GM21619 (cell line): ENCODE results near the gene TMEM151A.
"Not testable (repeated sequence)": the region's sequence is repeated elsewhere in the genome, so short reads cannot be mapped to it uniquely, and the experiment has no call there.

ENCODE experiments used
- ATAC-seq: cut with Tn5 transposase; IDR thresholded peaks from one replicate; pipeline ENCODE4 v1.9.1; 2021; ENCODE audit not compliant: unreplicated experiment

Gene TMEM151A

DNA sequence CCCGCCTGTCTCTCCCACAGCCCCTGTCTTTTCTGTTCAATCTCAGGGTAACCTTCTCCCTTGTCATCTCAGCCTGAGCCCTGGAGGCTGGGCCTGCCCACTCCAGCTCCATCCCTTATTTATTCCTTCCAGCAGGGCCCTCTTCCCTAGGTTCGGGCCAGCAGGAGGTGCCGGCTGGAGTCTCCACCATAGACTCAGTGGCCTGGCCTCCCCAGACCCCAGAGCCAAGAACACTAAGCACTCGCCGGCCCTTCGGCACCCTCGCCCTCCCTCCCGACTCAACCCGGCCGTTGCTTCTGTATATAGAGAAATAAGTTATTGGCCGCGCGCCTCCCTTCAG lies 24.7 kb upstream of the TMEM151A start:
- ATAC-seq = no peak

DNA sequence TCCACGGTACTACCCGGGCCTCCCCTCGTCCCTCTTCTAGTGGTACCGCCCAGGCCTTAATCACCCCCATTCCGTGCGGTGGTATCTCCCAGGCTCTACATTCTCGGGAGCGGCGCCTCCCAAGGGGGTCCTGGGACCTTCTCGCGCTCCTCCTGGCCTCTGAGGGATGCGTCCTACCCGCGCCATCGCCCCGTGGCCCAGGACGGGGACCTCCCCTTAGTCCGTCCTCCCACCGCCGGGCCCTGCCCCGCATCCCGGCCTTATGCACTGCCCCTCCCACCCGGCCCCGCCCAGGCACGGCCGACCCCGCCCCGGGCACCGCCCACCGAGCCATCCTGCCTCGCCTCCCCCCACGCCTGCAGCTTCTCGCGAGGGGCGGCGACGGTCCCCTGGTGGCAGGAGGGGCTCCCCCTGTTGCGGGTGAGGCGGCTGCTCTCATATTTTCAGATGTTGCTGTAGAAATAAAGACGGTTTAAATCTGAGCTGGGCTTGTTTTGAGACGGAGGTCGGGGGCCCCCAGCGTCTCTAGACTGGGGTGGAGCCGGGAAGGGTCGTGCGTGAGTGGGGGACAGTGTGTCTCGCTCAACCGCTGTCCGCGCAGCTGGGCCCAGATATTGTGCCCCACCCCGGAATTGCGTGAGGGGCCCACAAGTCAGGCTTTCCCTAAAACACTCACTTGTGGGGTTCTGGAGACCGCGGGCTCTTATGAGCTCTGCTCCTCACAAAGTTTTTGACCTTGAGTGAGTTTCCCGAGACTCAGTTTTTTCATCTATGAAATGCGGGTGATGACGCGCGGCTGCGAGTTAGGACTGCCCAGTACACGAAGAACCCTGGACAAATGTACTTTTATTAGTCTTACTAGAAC lies 24.1 kb upstream of the TMEM151A start:
- ATAC-seq = peak; percentile 34

DNA sequence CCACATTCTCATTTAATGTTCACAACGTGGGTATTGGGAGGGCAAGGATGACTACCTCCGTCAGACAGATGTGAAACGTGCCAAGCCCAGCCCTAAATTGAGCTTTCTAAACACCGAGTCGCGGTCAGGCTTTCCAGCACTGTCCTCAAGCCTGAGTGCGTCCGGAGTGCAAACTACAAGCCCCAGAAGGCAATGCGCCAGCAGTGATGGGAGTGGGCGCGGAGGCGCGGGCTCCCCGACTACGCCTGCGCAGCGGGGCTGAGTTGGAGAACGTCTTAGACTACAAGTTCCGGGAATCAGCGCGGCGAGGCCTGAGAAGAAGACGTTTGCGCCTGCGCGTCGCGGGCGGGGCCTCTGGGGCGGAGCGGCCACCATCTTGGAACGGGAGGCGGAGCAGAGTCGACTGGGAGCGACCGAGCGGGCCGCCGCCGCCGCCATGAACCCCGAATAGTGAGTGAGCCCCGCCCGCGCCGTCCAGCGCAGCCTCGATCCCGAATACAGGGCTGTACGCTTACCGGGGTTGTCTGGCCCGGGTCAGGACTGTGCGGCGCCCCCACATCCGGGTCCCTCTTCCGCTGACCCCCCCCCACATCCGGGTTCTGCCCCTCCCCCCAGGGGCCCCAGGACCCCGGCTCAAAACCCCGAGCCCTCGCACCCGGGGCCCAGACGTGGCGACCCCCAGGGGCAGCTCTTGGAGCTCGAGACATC lies 23.3 kb upstream of the TMEM151A start, which contains the start of gene RAB1B:
RAB1B (plus strand) TSS at position 396 of the 708 bp plus-strand sequence; CDS start at position 437, 41 bp downstream.
- ATAC-seq = peak; percentile 77

DNA sequence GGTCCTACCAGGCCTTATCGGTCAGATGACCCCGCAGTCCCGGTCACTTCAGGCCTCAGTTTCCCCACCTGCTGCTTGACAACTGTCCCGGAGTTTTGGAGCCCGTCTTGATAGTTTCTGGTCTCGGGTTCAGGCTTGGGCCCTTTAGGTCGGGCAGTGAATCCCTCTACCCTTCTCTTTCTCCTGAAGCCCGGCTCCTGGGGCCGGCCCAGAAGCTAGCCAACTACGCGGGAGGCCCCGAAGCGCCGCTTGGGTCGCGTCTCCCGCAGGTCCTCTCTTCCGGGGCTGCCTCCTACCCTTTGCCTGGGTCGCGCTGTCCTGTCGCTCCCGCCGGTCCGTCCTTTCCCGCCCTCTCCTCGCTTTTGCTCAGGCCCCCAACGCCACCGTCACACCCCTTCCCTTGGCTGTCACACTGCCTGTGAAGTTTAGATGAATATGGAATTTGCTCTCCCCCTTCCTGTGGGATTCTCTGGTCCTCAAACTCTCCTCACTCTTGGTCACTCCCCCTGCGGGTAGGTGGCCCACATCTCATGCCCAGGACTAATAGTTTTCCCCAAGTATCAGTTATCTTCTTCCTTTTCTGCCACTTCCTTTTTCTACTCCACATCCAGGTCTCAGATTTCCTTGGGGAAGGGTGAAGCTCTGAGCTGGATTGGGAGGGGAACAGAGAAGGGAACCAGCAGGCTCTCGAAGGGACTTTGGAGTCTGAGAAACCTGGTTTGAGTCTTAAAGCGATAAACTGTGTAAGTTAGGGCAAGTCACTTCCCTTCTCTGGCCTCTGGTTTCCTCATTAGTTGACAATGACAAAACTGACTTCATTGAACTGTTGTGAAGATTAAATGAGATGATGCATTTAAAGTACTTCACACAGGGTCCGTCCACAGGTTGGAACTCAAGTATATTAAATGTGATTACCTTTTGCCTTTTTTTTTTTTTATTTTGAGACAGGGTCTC lies 22.5 kb upstream of the TMEM151A start:
- ATAC-seq = no peak

DNA sequence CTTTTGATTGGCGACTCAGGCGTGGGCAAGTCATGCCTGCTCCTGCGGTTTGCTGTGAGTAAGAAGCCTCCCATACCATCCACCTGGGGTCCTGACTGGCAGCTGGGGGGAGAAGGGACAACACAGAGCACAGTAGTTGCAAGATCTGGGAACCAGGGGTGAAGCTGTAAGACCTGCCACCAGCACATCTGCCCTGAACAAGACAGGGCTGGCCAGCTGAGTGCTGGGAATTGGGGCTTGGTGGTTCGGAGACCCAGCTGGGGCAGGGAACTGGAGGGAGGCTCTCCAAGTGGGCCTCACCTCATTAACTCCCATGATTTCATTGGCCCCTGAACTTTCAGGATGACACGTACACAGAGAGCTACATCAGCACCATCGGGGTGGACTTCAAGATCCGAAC lies 19.9 kb upstream of the TMEM151A start:
- ATAC-seq = no peak

DNA sequence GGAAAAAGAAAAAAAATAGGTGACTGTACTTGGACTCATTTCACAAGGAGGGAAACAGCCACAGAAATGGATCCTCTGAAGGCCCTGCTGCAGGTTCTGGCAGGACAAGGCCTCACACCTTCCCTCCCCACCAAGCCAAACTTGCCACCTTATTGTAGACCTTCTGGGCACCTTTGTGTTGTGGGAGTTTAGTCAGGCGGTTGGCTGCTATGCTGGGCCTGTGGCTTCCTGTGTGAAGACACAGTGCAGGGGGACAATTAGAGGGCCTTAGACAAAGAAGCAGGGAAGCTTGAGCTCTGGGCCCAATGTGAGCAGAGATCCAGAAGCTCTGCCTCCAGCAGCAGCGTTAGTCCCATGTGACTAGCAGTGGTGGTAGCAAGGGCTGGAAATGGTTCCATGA lies 19.1 kb upstream of the TMEM151A start:
- ATAC-seq = no peak

DNA sequence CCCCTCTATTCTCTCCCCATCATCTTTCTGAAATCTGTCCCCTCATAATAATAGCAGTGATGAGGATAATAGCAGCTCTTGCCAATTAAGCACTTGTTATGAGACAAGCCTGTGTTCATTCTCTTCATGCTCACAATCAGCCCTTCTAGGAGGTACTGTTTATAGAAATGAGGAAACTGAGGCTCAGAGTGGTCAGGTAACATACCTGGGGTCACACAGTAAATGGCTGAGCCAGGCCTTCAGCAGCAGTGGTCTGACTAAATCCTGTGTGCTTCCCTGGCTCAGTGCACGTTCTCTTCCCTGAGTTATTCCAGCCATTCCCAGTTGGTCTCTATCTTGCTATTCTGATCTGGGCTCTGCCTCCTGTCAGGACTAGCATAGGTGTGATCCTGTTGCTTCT lies 17.5 kb upstream of the TMEM151A start:
- ATAC-seq = no peak

DNA sequence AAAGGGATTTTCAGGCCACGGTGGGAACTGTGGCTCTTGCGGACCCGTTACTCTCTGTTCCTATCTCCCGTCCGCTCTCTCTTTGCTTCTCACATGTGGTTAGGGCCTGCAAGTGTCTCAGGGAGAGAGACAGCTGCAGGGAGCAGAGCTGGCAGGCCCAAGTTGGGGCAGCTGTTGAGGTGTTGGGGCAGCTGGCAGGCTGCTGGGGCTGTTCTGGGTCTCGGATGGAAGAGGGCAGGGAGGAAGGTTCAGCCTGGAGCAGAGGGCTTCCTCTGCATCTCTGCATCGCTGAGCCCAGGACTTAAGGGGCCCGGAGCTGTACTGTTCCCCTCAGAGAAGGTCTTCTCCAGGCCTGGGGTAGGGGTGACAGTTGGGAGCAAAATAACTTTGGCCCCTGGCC lies 16.3 kb upstream of the TMEM151A start:
- ATAC-seq = no peak

DNA sequence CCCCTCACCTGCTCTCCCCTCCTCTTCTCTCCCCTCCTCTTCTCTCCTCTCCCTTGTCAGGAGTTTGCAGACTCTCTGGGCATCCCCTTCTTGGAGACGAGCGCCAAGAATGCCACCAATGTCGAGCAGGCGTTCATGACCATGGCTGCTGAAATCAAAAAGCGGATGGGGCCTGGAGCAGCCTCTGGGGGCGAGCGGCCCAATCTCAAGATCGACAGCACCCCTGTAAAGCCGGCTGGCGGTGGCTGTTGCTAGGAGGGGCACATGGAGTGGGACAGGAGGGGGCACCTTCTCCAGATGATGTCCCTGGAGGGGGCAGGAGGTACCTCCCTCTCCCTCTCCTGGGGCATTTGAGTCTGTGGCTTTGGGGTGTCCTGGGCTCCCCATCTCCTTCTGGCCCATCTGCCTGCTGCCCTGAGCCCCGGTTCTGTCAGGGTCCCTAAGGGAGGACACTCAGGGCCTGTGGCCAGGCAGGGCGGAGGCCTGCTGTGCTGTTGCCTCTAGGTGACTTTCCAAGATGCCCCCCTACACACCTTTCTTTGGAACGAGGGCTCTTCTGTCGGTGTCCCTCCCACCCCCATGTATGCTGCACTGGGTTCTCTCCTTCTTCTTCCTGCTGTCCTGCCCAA lies 15.6 kb upstream of the TMEM151A start:
- no peak for ATAC-seq

DNA sequence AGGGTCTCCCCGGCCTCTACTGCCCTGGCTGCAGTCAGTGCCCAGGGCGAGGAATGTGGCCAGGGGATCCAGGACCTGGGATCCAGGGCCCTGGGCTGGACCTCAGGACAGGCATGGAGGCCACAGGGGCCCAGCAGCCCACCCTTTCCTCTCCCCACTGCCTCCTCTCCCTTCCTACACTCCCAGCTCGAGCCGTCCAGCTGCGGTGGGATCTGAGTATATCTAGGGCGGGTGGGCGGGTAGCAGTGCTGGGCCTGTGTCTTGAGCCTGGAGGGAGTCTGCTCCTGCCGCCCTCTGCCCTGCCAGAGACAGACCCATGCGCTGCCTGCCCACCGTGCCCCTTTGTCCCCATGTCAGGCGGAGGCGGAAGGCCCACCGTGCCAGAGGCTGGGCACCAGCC lies 15.1 kb upstream of the TMEM151A start:
- not testable (repeated sequence) for ATAC-seq

DNA sequence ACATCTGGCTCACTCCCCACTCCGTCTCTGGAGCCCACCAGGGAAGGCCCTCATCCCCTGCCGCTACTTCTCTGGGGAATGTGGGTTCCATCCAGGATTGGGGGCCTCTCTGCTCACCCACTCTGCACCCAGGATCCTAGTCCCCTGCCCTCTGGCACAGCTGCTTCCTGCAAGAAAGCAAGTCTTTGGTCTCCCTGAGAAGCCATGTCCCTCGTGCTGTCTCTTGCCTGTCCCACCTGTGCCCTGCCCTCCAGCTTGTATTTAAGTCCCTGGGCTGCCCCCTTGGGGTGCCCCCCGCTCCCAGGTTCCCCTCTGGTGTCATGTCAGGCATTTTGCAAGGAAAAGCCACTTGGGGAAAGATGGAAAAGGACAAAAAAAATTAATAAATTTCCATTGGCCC lies 14.6 kb upstream of the TMEM151A start:
- not testable (repeated sequence) for ATAC-seq

DNA sequence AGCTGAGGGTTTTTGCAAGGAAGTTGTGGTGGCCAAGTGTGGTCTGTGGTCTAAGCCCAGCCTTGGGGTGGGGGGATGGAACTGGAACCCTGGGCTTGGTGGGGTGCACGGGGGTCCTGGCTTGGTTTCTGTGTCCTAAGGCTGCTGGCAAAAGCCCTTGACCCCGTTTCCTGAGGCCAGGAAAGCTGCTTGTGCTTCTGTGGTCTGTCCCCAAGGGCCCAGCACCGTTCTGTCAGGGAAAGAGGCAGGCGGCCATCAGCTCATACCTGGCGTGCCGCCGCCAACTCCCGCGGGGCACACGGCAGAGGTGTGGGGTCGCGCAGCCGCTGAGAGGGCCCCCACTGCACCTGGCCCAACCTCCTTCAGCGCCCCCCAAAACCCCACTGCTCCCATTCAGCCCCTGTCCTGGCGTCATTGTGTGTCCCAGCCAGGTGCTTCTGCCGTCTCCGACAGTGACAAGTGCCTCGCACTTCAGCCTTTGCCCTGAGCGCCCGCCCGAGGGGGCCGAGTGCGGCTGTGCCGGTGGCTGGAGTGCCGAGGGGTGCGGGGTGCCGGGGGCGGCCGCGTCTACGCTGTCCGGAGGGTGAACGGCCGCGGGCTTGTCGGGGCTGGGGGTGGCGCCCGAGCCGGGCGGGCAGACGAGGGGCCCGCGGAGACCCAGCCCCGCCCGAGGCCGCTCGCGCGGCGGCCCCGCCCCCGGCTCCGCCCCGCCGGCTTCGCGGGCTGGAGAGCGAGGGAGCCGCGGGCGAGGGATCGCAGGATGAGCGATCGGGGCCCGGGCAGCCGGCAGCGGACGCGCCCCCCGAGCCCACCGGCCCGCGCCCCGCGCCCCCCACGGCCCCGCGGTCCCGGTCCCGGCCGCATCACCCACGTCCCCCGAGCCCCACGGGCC lies 14.0 kb upstream of the TMEM151A start, which contains the start of gene CNIH2:
CNIH2 (plus strand) TSS at position 705 of the 892 bp plus-strand sequence. CDS start 282 bp downstream, outside the sequence.
- no peak for ATAC-seq

DNA sequence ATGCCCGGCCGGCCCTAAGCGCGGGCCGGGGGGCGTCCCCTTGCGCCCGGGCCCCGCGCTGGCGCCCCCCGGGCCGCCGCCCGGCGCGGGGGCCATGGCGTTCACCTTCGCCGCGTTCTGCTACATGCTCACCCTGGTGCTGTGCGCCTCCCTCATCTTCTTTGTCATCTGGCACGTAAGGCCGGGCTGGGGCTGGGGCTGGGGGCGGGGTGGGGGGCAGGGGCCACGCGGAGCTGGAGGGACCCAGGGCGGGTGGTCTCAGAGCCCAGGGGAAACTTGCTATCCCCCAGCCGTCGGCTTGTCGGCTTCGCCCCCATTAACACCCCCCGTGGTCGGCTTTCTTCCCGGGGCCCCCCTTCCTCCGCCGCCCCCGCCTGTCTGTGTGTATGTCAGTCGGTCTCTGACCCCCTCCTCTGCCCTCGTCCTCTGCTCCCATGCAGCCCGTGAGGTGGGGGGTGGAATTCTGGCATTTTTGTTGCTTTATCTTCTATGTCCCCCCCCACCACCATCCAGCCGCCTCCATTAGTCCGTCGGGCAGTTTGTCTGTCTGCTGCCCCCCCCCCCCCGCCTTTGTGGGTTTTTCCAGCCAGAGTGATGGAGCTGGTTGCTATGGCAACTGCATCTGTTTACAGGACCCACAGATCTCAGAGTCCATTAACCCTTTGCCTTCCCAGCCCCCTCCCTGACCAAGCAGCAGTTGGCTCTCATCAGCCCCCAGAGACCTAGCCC lies 13.2 kb upstream of the TMEM151A start:
- no peak for ATAC-seq

DNA sequence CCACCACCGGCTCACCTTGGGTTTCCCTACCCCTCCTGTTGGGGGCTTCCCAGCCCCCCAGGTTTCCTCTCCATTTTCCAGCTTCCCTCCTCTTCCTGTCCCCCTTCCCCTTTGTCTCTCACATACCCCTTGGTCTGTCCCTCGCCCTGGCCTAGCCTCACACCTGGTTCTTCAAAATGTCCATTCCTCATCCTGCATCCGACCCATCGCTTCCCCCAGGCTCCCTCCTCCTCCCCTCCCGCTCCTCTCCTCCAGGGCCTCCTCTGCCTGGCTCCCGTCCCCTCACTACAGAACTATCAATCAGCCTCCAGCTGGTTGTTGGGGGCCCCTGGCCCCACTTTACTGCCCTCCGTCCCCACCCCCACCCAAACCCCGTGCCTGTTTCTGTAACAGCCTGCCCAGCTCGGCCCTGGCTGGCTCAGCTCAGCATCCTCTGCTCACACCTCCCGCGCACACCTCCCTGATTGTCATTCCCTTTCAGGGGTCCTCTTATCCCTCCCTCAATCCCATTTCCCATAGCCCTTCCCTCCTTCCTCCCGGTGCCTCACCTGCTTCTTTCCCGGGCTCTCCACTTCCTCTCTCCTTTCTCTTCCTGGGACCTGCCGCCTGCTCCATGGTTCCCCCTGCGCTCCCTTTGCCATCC lies 12.5 kb upstream of the TMEM151A start:
- no peak for ATAC-seq

DNA sequence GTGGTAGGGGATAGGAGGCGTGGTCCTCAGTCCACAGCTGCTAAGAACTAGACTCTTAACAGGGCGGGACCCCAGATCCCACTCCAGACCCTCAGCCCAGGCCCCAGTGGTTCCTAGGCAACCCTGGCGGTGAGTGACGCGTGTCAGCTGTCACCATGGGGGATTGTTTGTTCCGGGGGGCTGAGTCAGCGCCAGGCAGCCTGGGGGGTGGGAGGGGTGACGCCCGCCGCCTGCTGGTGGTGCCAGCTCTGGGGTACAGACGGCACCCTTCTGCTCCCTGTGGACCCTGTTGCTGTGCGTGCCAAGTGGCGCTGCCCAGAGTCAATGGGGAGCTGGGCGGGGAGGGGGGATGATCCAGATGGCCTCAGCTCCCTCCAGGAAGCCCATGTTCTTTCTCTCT lies 11.3 kb upstream of the TMEM151A start:
- no peak for ATAC-seq

DNA sequence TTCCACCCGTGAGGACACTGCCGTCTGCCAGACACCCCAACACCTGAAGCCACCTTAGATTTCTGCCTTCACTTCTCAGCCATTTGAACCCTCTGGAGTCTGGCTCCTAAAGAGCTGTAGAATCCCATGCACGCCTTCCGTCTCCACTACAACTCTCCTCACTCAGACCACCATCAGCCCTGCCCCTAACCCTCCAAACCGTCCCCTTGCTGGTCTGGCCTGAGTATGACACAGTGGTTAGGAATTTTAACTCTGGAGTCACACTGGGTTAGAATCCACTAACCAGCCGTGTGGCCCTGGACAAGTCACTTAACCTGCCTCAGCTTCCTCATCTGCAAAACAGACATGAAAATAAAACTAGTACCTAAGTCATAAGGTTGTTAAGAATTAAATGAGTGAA lies 10.7 kb upstream of the TMEM151A start:
- ATAC-seq = no peak

DNA sequence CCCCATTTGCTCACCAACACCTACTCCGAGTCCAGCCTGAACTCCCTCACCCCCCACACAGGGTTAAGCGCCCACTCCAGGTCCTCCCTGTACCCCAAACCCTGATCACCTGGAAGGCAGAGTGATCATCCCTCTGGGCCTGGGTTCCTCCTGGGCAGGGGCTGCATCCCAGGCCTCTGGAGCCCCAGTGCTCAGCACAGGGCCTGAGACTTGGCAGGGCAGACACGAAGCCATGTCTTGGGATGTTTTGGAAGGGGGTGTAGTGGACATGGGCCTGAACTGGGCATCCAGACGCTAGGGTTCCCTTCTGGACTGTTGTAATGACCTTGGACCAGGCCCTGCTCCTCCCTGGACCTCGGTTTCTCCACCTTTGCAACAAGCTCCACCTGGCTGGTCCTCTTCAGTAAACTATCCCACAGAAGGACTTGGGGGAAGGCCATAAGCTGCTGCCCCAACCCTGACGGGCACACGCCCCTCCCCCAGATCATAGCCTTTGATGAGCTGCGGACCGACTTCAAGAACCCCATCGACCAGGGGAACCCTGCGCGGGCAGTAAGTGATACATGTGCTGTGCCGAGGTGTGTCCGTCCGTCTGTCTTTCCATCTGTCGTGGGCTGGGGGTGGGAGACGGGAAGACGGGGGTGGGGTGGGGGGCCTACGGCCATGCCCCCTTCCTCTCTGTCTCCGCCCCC lies 9.8 kb upstream of the TMEM151A start:
- no peak for ATAC-seq
